Hematopoietic multipotent progenitor cell treated with erythropoietin and hydrocortisone succinate and interleukin-3 and kit ligand, for 15 days (in vitro differentiated cells): ENCODE measurements around the gene PSMA7.

Source experiments
- DNase-seq: peaks from one replicate; pipeline ENCODE4 v3.0.0-alpha.2; 2015; ENCODE audit warnings: low spot score

Gene PSMA7

DNA sequence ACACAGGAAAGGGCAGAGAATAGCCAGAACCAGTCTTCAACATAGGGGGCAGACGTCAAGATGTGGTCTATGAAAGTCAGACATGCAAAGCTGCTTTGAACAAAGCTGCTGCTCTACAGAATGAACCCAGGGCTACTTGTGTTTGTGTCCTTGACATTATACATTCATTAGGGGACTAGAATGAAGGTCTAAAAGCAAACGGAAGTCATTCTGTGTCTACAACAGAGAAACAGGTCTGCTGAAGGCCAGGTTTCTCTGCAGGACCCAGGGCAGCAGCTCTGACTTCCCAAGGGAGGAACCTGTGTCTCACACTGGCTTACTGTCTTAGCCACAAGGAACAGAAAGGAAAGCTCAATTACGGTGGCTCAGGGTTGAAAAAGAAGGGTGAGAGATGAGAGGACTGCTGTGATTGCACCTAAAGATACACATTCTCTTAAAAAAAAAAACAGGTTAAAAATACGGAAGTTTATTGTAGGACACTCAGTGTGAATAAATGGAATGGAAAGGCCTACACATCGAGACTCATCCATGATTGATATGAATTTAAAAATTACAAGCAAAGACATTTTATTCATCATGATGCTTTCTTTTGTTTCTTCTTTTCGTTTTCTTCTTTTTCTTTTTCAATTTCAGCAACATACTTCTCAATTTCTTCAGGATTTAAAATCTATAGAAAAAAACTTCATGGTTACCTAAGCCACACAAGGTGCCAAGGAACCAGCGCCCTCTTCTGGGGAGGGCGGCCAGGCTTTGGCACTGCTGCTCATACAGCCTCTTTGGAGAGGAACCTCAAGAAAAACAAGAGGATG is 6.7 kb downstream of the PSMA7 start:
- peak; percentile 70 for DNase-seq

DNA sequence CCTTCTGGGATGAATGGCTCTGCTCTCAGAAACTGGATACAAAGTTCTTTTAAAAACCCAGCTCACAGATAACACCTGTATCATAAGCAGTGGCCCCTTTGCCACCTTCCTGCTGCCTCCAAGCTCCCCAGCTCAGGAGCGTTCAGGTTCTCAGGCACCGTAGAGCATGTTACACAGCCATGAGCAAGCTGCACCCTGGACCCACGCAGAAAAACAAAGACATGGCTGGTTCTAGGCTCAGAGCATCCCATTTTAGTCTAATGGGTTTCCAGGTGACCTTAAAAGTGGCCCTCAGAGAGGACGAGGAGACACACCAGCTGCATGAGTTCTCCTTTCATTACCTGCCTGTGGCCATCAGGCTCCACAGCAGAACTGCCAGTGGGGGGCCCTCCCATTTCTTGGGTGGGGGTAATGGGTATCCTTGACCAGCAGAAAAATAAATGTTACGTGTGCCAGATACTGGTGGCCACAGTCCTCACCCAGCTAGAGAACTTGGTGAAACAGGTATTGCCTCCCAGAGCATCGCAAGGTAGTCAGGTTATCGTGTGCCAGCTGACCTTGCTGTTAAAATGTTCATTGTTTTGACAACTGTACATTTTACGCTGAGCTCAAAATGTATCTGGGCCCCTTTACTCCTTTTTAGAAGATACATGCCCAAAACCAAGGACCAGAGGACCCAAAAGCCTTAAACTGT is 7.5 kb downstream of the PSMA7 start:
- no peak for DNase-seq

DNA sequence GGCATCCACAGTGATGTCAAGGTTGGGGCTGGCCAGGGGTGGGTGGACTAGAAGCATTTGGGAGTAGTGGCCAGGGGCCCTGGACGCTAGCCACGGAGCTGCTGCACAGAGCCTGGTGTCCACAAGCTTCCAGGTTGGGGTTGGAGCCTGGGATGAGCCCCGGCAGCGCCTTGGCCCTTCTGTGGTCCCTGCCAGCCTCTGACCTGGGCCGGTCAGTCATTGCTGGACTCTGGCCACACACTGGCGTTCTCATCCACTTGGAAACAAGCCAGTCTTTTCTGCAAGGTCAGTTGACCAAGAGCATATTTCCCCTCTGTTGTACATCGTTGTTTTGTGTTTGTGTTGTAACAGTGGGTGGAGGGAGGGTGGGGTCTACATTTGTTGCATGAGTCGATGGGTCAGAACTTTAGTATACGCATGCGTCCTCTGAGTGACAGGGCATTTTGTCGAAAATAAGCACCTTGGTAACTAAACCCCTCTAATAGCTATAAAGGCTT is 8.4 kb downstream of the PSMA7 start:
- no peak for DNase-seq

DNA sequence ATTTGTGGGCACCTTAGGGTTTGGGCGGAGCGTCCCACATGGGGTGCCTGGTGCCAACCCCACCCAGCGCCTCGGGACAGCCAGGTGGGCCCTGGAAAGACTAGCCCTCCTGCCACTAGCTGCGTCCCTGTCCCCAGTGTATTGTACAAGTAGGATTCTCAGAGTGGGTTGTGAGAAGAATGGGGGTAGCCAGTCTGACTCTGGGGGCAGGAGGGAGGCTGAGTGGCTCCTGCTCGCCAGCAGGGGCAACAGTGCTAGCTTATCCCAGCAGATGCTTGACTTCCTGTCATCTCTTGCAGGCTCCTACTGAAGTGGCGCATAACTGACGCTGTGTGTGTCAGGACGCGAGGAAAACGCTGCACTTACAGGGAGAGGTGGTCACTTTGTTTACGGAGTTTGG is 9.3 kb downstream of the PSMA7 start:
- no peak for DNase-seq

DNA sequence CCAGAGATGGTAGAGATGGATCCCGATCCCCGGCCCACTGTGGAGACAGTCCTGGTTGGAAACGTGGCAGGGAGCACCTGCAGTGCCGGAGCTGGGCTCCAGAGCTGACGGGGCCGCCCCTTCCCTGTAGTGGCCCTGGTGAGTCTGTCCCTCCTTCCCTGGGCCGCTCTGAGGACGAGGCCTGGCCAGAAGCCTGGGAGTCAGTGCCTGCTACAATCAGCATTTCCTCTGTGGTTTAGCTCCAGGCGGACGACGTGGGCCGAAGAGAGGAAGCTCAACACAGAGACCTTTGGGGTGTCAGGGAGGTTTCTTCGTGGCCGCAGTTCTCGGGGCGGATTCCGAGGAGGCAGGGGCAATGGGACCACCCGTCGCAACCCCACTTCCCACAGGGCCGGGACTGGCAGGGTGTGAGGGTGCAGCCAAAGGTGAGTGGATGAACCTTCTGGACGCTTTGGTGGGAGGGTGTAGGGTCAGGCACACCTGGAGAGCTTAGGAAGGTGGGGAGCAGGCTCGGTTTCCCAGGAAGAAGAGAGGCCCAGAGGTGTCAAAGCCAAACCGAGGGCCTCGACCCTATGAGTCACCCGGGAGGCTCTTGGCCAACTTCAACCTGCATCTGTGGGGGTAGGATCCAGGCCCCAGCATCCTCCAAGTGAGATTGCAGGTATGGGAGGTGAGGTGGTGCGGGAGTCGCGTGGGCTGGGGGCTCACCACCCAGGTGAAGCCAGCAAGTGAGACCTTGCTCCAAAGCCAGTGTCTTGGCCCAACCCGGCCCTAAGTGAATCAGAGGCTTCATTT is 9.9 kb downstream of the PSMA7 start:
- no peak for DNase-seq

DNA sequence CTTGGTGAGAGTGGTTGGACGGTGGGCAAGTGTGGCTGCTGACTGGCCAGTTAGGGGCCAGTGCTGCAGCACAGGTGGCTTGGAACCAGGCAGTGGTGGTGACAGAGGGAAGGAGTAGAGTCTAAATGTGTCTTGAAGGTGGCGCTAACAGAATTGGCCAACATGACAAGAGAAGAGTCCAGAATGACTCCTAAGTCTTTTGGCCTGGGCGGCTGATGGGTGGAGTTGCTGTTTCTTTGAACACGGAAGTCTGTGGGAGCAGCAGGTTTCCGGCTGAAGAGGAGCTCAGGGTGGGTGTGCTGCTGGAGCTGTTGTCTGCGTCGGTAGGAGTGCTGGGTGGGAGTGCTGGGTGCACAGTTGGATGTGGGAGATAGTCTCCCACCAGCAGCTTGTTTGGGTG is 10.8 kb downstream of the PSMA7 start:
- no peak for DNase-seq

- no peak for DNase-seq
Measured at GRCh38 chr20:62131560-62132320, 11.5 kb downstream of the PSMA7 start.

DNA sequence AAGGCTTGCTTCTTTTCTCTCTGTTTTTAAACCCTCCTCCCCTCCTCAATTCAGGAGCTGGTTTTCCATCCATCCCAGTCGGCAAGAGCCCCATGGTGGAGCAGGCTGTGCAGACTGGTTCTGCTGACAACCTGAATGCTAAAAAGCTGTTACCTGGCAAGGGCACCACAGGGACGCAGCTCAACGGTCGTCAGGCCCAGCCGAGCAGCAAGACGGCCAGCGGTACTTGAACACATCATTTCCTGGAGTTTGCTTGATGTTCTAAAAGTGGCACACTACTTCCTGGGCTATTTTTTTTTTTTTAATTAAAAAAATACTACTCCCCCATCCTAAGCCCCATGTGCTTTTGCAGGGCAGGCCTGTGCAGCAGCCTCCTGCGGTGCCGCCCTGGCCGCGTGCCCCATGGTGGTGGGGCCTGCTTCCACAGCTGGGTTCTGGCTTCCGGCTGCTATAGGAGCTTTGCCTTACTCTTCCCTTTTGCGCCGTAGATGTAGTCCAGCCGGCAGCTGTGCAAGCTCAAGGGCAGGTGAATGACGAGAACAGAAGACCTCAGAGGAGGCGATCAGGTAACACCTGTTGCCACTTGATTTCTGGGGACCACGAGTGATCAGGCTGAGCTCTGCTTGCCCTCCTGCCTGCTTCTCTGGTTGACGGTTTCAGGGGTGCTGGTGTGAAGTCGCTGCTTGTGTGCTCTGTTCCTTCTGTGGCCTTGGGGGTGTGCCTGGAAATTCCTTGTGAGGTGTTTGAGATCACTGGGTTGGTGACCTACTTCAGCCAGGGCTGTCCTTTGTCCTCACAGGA is 13.3 kb downstream of the PSMA7 start:
- DNase-seq: no peak

- DNase-seq: no peak
Measured at GRCh38 chr20:62128502-62128901, 14.7 kb downstream of the PSMA7 start.

- DNase-seq: no peak
Measured at GRCh38 chr20:62127799-62128198, 15.4 kb downstream of the PSMA7 start.

- no peak for DNase-seq
Measured at GRCh38 chr20:62126141-62126540, 17.1 kb downstream of the PSMA7 start.

GRCh38 chr20:62123450-62124118 is 19.6 kb downstream of the PSMA7 start:
- no peak for DNase-seq

- no peak for DNase-seq
Measured at GRCh38 chr20:62122654-62123449, 20.3 kb downstream of the PSMA7 start.

DNA sequence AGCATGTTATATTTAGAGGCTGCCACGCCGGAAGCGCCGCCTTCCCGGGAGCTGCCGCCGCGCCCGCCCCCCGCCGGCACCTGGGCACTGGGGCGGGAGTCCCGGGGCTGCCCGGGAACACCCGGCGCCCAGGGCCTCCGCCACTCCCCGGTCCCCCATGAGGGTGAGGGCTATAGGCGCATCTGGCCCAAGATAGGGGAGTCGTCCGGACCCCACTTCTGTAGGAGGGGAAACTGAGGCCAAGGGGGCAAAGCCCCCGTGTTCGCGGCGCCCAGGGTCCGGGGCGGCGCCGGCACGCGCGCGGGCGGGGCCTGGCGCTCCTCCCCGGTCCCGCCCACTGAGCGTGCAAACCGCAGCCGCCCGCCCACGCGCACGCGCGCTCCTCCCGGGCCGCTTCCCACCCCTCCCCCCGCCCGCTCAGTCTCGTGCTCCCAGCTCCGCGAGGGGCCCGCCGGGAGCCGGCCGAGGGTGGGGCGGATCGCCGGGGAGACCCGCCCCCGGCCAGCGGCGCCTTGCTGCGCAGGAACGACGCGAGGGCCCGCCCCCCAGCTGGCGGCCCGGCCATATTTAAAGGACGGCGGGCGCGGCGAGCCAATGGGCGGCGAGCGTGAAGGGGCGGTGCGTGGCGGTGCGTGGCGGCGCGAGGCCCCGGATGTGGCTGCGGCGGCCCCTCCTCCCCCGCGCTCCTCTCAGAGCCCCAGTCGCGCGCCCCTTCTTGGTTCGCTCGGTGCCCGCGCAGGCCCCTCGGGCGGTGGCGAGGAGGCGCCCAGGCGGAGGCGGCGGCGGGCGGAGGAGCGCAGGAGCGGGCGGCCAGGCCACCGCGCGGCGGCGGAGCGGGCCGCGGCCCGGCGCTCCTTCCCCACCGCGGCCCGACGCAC is 21.2 kb downstream of the PSMA7 start, which contains the start of gene LSM14B:
TSS of gene LSM14B (plus strand) at position 700 of the 878 bp plus-strand sequence. CDS start 192 bp downstream, outside the sequence.
- peak; percentile 96 for DNase-seq

- DNase-seq: no peak
Measured at GRCh38 chr20:62120990-62121775, 22.0 kb downstream of the PSMA7 start.

- no peak for DNase-seq
Measured at GRCh38 chr20:62120365-62120762, 22.8 kb downstream of the PSMA7 start.

GRCh38 chr20:62119591-62120364 is 23.4 kb downstream of the PSMA7 start:
- DNase-seq: no peak
